ENCODE results near the gene CNN2. TPM values are rescaled to one million over a fixed set of nuclear protein-coding genes. Genes with fewer than 3 reads are reported as not detected.

The CNN2 gene
- total and polyA plus RNA-seq, 9 of the 15 experiments (the other 6 are each of a cell fraction or from before 2014, with no cell fraction given) = 12.1 to 174 (median 52.7) TPM

DNA sequence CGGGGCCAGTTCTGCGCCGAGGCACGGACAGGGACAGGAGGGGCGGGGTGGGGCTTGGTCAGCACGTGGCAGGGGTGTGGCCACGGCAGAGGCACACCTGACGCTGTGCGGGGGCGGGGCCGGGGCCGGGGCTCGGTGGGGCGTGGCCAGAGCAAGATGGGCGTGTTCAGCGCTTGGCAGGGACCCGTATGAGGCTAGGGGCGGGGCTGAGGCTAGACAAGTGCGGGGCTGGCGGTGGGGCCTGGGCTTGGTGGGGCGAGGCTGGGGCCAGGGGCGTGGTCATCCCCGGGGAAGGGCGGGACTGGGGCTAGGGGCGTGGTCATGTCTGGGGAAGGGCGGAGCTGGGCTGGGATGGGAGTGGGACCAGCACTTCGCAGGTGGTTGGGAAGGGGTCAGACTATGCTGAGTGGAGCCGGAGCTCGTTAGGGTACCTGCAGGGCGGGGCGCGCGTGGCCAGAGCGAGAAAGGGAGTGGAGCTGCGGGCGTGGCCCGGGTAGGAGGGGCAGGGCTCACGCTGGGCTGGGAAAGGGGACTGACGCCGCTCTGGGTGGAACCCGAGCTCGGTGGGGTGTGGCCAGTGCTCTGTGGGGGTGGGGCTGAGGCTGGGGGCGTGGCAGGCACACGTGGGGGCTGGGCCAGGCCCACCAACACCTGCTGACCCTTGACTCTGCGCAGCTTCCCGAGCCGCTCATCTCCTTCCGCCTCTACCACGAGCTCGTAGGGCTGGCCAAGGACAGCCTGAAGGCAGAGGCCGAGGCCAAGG is 55.9 kb downstream of the CNN2 start (continued):
- TF ChIP-seq NR1H2 (CRISPR knock-in tag; IDR thresholded peaks at IDR 0.05) (no peak), ZNF785 (CRISPR knock-in tag; IDR thresholded peaks at IDR 0.05) (no peak), ZNF445 (CRISPR knock-in tag; IDR thresholded peaks at IDR 0.05; ENCODE audit: low read depth) (no peak), CHCHD3 (CRISPR knock-in tag; IDR thresholded peaks at IDR 0.05) (no peak), ZNF766 (CRISPR knock-in tag; conservative IDR thresholded peaks at IDR 0.05) (no peak), RFX7 (CRISPR knock-in tag; IDR thresholded peaks at IDR 0.05) (no peak), EP300 (IDR thresholded peaks at IDR 0.05; ENCODE audit: low read length) (no peak), RNF2 (IDR thresholded peaks at IDR 0.05) (no peak), POU5F1 (IDR thresholded peaks at IDR 0.05; ENCODE audit: borderline replicate concordance, low read depth, low read length, partially characterized antibody) (no peak), ADNP (tag; IDR thresholded peaks at IDR 0.05) (no peak), ZNF436 (CRISPR knock-in tag; IDR thresholded peaks at IDR 0.05) (no peak), U2AF1 (optimal IDR thresholded peaks at IDR 0.05; ENCODE audit: low read depth, low read length) (no peak), CSDE1 (IDR thresholded peaks at IDR 0.05) (no peak), ETV5 (CRISPR knock-in tag; IDR thresholded peaks at IDR 0.05; ENCODE audit: low read depth) (0 out of 2 replicates have a peak, but pooled peaks have one; percentile 35), ZFP1 (CRISPR knock-in tag; IDR thresholded peaks at IDR 0.05) (no peak)
- TF ChIP-seq, protein P1, sequence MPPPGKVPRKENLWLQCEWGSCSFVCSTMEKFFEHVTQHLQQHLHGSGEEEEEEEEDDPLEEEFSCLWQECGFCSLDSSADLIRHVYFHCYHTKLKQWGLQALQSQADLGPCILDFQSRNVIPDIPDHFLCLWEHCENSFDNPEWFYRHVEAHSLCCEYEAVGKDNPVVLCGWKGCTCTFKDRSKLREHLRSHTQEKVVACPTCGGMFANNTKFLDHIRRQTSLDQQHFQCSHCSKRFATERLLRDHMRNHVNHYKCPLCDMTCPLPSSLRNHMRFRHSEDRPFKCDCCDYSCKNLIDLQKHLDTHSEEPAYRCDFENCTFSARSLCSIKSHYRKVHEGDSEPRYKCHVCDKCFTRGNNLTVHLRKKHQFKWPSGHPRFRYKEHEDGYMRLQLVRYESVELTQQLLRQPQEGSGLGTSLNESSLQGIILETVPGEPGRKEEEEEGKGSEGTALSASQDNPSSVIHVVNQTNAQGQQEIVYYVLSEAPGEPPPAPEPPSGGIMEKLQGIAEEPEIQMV (tag; conservative IDR thresholded peaks at IDR 0.05; ENCODE audit: low read depth) = no peak
- TF ChIP-seq, protein P2, sequence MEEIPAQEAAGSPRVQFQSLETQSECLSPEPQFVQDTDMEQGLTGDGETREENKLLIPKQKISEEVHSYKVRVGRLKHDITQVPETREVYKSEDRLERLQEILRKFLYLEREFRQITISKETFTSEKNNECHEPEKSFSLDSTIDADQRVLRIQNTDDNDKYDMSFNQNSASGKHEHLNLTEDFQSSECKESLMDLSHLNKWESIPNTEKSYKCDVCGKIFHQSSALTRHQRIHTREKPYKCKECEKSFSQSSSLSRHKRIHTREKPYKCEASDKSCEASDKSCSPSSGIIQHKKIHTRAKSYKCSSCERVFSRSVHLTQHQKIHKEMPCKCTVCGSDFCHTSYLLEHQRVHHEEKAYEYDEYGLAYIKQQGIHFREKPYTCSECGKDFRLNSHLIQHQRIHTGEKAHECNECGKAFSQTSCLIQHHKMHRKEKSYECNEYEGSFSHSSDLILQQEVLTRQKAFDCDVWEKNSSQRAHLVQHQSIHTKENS (CRISPR knock-in tag; IDR thresholded peaks at IDR 0.05) = no peak
- TF ChIP-seq, protein P3, sequence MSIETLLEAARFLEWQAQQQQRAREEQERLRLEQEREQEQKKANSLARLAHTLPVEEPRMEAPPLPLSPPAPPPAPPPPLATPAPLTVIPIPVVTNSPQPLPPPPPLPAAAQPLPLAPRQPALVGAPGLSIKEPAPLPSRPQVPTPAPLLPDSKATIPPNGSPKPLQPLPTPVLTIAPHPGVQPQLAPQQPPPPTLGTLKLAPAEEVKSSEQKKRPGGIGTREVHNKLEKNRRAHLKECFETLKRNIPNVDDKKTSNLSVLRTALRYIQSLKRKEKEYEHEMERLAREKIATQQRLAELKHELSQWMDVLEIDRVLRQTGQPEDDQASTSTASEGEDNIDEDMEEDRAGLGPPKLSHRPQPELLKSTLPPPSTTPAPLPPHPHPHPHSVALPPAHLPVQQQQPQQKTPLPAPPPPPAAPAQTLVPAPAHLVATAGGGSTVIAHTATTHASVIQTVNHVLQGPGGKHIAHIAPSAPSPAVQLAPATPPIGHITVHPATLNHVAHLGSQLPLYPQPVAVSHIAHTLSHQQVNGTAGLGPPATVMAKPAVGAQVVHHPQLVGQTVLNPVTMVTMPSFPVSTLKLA (conservative IDR thresholded peaks at IDR 0.05) = peak; percentile 93 to 96
- TF ChIP-seq, protein P4, sequence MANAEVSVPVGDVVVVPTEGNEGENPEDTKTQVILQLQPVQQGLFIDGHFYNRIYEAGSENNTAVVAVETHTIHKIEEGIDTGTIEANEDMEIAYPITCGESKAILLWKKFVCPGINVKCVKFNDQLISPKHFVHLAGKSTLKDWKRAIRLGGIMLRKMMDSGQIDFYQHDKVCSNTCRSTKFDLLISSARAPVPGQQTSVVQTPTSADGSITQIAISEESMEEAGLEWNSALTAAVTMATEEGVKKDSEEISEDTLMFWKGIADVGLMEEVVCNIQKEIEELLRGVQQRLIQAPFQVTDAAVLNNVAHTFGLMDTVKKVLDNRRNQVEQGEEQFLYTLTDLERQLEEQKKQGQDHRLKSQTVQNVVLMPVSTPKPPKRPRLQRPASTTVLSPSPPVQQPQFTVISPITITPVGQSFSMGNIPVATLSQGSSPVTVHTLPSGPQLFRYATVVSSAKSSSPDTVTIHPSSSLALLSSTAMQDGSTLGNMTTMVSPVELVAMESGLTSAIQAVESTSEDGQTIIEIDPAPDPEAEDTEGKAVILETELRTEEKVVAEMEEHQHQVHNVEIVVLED (CRISPR knock-in tag; IDR thresholded peaks at IDR 0.05) = no peak
- TF ChIP-seq, protein P5, sequence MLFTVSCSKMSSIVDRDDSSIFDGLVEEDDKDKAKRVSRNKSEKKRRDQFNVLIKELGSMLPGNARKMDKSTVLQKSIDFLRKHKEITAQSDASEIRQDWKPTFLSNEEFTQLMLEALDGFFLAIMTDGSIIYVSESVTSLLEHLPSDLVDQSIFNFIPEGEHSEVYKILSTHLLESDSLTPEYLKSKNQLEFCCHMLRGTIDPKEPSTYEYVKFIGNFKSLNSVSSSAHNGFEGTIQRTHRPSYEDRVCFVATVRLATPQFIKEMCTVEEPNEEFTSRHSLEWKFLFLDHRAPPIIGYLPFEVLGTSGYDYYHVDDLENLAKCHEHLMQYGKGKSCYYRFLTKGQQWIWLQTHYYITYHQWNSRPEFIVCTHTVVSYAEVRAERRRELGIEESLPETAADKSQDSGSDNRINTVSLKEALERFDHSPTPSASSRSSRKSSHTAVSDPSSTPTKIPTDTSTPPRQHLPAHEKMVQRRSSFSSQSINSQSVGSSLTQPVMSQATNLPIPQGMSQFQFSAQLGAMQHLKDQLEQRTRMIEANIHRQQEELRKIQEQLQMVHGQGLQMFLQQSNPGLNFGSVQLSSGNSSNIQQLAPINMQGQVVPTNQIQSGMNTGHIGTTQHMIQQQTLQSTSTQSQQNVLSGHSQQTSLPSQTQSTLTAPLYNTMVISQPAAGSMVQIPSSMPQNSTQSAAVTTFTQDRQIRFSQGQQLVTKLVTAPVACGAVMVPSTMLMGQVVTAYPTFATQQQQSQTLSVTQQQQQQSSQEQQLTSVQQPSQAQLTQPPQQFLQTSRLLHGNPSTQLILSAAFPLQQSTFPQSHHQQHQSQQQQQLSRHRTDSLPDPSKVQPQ (CRISPR knock-in tag; IDR thresholded peaks at IDR 0.05; ENCODE audit: borderline replicate concordance) = no peak
